Esophagus mucosa (tissue), 1 donor: ENCODE measurements around the gene LSG1. TPM values are rescaled to one million over a fixed set of nuclear protein-coding genes. Genes with fewer than 3 reads are reported as not detected.

Experiments used
- ATAC-seq: fragments of 200-7000 bp; cut with Tn5 transposase; one replicate; pipeline ENCODE4 v1.9.1; 2020
- total RNA-seq: library from RNA; stranded (reverse); gene quantifications from one replicate; pipeline ENCODE4 v1.2.4, GENCODE V29; 2023
- donor health status: DM: yes; HTN: yes; CAD: no.

The LSG1 gene
- 21.6 TPM for total RNA-seq

DNA sequence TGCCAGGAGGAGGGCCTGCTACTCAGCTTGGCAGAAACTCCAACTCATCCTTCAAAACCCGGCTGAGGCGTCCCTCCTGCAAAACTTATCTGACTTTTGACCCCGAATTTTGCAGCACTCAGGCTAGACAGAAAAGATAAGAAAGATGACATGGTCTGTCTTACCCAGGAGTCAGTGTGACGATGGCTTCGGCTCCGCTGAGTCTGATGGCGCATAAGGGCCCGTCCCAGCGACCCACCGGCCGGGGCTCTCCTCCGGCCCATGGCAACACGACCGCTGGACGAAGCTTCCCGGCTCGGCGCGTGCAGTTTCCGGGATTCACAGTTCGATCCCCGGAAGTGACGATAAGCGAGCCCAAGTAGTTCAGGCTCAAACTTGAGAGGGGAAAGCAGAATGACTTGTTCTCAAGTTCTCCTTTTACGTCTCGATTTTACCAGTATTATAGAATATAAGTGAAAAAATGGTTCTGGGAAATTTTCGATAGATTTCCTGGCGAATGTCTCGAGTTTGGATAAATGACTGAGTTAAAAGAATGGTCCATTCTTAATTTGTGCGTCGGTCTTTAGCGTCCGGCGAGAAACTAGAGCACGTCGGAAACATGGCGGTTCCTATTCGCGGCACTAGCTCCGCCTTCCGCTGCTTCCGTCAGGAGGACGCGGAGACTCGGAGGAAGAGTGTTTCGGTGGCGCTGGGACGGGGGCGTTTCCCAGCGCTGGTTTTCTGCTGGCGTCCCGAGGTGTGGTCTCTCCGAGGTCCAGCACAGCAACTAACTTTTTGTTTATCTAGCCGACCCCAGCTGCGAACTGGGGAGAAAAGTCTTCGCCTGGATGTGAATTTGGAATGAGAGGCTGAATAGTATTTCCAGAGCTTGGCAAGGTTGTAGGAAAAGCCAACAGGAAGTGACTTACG lies at the start of gene LSG1:
LSG1 (minus strand) TSS at position 292 of the 909 bp plus-strand sequence; CDS start at position 263, 29 bp downstream.
- peak; percentile 94 for ATAC-seq

GRCh38 chr3:194720048-194720447 lies 48.1 kb upstream of the LSG1 start:
- ATAC-seq: no peak

- ATAC-seq: no peak
Observed at GRCh38 chr3:194718079-194718478, 46.1 kb upstream of the LSG1 start.

DNA sequence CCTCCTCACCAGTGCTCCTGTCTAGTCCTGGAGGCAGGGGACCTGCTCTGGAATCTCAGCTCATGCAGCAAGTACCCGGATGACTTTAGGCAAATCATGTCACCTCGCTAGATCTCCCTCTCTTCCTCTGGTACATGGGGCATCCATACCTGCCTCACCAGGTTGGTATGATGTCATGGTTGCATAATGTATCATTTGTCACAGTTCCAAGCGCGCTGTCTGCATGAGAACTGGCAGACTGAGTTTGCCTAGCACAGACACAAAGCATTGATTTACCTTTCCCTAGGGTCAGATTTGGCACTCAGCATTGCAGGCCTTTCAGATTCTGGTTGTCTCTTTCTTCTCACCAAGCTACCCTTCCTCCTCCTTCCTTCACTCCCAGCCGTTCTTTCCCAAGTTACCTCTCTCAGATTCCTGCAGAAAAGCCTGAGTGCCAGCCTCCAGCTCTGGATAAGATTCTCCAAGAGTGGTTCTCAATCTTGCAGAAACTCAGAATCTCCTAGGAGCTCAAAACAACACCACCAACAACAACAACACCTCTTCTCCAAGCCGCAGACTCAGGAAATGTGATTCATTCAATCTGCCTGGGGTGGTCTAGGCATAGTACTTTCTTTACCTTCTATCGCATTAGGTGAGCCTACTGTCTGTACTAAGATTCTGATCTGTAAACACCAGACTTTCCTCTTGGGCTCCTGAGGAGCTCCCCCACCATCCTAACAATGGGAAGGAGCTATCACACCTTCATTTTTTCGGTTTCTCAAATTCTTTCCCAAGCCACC lies 43.2 kb upstream of the LSG1 start:
- ATAC-seq: peak; percentile 83

GRCh38 chr3:194714564-194714963 lies 42.6 kb upstream of the LSG1 start:
- ATAC-seq: peak; percentile 20

DNA sequence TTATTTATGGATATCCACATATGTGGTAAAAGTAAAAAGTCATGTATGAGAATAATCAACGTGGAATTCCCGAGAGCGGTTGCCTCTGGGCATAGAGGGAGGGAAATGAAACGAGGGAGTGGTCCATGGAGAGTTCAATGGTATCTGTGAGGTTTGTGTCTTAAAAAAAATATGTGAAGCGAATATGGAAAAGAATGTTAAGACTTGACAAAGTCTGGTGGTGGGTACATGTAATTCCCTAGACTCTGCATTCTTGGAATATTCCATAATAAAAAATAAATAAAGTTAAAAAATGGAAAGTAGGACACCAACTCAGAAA lies 42.1 kb upstream of the LSG1 start:
- no peak for ATAC-seq

DNA sequence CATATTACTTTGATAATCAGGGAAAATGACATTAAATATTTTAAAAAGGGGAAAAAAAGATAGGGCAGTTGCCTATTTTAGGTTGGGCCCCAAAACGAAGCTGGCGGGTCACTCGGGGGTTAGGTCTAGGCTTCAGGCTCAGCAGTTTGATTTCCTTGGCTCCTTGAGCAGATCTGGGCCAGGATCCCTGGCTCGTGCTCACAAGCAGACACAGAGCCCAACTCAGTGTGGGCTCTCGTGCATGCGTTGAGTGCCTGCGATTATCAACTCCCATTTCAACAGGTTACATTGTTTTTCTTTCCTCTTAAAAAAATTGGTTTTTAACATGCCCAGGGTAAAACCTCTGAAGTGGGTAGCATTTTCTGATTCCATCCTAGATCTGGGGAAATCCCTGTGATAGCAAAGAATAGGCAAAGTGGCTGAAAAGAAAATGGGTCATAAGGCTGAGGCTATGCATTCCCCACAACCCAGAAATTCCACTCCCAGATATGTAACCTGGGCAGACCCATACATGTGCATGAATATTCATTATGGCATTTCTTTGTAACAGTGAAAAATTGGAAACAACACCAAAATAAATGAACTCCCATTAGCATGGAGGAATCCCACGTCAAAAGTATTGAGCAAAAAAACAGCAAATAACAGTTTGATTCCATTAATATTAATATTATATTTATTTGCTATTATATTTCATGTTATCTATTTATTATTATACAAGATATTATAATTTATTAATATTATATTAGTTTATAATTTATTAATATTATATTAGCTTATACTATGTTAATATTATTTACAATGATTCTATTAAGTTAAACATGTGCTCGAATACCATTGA lies 41.5 kb upstream of the LSG1 start:
- ATAC-seq: no peak

DNA sequence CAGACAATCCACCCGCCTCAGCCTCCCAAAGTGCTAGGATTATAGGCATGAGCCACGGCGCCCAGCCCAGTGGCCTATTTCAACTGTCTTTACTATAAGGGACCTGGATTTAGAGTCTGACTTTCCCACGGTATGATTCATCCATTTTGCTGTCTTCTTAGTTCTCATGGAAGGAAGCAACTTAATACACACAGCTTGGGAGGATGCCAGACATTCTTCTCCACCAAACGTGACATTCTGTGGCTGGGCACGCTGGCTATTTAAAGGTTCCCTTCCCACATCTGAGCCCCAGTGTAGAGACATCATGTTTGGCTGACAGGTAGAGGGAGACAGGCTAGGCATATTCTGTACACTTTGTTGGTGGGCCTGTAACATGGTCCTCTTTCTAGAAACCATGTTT lies 39.9 kb upstream of the LSG1 start:
- peak; percentile 85 for ATAC-seq

DNA sequence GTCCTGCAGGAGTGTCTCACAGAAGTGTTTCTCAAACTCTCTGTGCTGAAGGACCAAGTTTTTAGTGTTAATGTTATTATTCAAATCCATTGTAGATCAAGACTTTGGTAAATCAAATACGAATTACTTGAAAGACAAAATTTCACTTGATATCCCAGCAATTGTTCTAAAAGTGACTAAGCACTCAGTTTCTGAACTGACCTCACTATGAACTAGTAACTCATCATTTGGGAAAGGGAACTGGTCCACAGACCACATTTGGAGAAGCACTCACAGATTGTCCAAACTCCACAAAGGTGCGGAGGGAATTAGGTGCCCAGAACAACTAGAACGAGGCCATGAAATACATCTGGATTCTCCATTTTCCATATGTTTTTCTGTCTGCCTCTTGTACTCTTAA lies 39.3 kb upstream of the LSG1 start:
- ATAC-seq: no peak

DNA sequence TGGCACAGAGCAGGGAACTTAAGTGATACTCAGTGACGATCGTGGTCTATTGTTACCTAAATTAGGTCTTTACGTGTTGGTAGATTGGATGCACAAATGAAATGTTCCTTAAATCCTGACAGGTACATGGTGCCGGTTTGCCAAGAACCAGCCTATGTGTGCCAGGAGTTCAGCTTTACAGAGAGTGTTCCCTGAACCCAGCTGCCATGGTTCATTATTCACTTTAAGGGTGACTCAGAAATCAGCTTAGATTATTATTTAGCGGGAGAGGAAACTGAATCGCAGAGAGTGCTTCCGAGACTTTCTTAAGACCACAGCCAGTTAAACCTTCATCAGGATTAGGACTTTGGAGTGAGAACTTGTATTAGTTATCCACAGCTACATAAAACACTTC lies 35.2 kb upstream of the LSG1 start:
- peak; percentile 65 for ATAC-seq

GRCh38 chr3:194705761-194706160 lies 33.8 kb upstream of the LSG1 start:
- ATAC-seq: peak; percentile 13

- no peak for ATAC-seq
Observed at GRCh38 chr3:194705227-194705626, 33.2 kb upstream of the LSG1 start.

DNA sequence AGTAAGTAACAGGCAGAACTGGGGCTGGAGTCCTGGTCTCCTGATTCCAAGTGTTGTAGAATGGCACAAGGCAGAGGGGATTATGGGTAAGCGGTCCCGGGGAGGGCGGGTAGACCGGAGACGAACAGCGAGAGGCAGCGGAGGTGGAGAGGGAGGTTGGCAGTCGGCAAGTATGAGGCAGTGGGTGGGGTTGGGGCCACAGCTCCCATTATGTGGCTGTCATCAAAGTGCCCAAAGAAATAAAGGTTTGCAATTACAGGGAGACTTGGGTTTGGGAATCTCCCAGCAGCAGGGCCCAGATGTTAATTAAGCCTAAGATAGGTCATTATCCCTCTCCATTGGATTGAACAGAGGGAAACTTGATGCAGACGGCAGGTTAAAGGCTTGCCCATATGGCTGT lies 30.6 kb upstream of the LSG1 start:
- no peak for ATAC-seq

DNA sequence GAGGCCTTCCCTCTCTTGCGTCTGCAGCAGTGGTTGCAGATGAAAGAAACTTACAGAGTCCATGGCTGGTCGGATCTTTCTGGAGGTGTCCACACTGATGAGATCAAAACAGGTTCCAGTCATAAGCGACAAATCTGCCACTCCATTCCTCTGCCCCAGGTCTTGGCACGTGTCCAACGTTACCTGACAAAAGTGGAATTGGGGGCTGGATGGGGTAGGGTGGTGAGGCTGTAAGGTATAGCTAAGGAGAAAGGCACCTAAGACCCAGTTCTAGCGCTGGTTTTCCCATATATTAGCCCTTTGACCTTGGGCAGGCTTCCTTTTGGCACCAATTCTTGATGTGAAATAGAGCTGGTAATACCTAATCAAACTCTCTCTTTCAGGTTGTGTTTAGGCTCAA lies 24.7 kb upstream of the LSG1 start:
- no peak for ATAC-seq

DNA sequence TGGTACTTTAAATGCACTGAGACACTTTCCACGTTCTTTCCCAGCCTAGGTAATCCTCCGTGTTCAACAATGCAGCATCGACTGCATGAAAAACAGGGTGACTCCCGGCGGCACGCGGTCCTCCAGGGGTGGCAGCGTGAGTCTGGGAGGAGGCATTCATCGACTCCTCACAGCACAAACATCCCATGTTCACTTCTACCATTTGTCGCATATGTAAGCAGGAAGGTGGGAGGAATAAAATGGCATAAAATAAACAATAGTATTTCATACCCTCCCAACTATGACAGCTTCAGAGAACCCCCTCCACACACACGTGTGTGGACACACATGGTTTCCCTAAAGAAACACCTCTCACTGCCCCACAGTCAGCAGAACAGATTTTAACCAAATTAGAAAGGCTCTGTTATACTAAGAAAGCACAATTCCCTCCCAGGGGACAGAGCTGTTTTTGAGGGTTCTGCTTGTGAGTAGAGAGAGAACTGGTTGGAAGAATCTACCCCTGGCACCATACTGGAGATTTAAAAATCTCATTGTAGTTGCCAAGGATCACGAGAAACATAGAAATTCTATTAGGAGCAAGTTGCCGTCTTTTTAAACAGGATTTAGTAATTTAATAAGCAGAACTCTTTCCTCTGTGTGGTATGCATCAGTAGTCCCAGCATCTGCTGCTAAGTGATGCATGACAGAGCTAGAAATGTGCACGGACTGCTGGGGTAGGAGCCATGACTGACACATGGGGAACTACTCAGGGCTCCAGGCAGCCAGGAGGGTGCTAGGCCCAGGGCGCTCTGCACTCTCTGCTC lies 19.7 kb upstream of the LSG1 start:
- ATAC-seq: peak; percentile 37

GRCh38 chr3:194690501-194691372 lies 18.7 kb upstream of the LSG1 start:
- no peak for ATAC-seq

GRCh38 chr3:194689493-194689944 lies 17.5 kb upstream of the LSG1 start:
- no peak for ATAC-seq

- no peak for ATAC-seq
Observed at GRCh38 chr3:194688946-194689345, 17.0 kb upstream of the LSG1 start.

GRCh38 chr3:194688200-194688740 lies 16.3 kb upstream of the LSG1 start:
- peak; percentile 12 for ATAC-seq

DNA sequence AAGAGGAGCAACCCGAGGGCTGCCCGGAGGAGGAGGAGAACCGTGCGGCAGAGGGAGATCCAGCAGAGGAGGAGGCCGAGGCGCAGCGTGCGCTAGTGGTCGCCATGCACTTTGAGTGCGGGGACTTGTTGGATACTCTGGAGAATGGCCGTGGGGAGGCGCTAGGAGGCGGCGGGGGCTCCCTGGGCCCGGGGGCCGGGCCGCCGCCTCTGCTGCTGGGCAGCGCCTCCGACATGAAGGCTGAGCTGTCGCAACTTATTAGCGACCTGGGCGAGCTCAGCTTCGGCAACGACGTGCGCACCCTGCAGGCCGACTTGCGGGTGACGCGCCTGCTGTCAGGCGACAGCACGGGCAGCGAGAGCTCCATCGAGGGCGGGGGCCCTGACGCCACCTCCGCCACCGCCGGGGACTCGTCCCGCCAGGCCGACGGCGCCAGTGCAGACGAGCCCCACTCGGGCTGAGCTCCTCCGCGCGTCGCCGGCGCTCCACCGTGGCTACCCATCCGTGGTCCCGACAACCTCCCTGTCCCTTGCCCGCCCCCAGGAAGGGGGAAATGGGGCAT lies 15.7 kb upstream of the LSG1 start:
- ATAC-seq: peak; percentile 35
